NCI-H748 (cell line): ENCODE results near the gene IGF2BP2.

Source experiments
- DNase-seq: peaks from one replicate; lab custom pipeline; 2025; ENCODE audit not compliant: unreplicated experiment; lab: John Stamatoyannopoulos, UW

Gene IGF2BP2

GRCh38 chr3:185767002-185767688 lies 57.7 kb downstream of the IGF2BP2 start:
- no peak for DNase-seq

DNA sequence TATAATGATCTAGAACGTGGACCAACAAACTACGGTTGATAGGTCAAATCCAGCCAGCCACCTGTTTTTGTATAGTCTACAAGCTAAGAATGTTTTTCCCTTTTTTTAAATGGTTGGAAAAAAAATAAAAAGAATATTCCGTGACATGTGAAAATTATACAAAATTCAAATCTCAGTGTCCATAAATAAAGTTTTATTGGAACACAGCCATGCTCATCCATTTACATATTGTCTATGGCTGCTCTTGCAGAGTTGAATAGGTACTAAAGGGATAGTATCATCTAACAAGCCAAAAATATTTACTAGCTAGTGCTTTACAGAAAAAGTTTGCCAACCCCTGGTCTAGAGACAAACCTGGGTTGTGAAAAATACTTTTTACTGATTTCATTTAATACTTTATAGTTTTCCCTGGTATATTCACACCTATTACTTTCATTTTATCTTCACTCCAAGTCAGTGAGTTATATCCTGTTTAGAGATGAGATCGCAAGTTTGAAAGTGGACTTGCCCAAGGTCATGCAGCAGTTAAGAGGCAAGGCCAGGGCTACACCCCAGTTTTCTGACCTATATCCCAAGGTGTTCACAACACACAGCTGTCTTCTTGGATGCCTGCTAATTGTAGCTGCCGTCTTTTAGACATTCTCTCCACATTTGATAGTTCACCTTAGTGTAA lies 58.4 kb downstream of the IGF2BP2 start:
- no peak for DNase-seq

DNA sequence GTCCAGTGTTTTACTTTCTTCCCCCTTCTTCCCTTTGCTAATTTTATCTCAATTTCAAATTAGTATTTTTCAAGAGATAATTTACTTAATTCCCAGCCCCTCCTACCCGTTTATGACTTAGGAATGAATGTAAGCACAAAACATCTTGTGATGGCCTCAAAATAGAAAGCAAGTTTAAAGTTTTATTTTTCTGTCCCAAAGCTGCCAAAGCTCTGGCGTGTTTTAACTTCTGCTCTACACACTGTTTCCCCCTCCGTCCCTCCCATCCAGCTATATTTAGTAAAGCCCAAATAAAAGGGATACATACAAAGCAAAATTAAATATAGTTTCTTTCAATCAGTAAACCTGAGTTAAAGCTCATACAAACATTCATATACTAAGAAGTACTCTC lies 59.9 kb downstream of the IGF2BP2 start:
- no peak for DNase-seq

GRCh38 chr3:185764163-185764979 lies 60.5 kb downstream of the IGF2BP2 start:
- no peak for DNase-seq

DNA sequence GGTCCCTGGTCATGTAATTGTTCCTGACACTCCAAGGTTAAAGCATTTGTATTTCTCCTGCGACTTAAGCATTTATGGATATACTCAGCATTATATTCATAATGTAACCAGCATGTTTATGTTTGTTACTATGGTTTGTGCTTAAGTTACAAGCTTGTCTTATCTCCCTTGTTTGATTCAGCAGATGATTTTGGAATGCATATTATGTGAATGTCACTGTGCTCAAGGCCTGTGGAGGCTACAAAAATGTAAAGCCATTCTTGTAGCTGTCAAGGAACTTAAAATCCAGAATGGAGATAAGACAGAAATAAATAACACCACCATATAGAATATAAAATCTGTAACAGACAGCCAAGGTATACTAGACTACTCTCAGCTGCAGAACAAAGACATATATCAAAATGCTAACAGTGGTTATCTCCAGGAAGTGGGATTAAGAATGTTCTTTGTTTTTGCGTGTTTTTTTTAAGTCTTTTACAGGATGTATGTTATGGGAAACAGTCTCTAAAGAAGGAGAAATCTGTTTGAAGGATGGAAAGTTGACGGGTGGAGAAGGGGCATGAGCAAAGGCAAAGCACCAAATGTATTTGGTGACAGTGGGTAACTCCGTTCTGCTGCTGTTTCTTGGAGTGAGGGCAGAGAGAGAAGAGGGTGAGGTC lies 61.4 kb downstream of the IGF2BP2 start:
- DNase-seq: no peak

DNA sequence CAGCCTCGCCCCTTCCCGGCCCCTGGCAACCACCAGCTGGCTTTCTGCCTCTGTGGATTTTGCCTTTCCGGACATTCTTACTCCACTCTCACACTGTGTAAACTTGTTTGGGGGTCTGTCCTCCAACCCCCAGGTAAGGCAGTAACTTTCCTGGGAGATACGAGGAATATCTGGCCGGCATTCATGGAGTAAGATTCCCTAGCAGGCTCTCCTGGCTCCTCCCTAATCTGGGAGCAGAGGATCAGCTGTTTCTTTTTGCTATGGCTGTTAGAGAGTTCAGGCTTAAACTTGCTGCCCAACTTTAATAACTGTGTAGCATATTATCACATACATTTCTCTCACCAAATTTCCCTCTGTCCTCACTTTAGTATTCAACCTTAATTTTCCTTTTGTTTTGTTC lies 64.3 kb downstream of the IGF2BP2 start:
- no peak for DNase-seq

DNA sequence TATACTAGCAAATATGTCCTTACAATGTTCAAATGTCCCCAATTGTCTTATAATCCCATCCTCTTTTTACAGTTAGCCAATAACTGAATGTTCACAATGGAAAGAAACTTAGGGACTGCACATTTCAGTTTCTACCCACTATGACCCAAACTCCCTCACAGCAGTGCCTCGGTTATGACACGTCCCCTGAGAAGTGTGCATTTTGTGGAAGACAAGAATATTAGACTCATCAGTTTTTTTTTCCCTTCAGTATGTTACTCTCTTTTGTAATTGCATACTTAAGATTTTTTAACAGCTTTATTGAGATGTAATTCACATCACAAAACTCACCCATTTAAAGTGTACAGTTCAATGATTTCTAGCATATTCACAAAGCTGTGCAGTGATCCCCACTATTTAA lies 64.8 kb downstream of the IGF2BP2 start:
- DNase-seq: no peak

GRCh38 chr3:185759512-185759911 lies 65.3 kb downstream of the IGF2BP2 start:
- no peak for DNase-seq

DNA sequence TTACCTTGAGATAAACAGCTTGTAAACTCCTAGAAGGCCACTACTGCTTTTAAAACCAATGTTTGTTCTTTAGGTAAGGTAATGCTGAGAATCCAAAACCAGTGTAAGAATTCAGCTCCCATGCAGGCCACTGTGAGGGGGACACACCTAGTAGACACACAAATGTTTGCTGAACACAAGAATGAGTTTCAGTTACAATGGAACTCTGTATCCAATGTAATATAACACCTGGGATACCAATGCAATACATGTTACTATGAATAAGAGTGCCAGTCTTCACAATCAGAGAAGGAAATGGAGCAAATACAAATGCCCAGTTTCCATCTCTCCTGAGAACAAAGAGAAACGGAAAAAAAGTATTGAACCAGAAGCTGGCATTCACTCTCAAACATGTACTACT lies 65.9 kb downstream of the IGF2BP2 start:
- DNase-seq: peak; percentile 26

GRCh38 chr3:185757176-185757575 lies 67.7 kb downstream of the IGF2BP2 start:
- no peak for DNase-seq

DNA sequence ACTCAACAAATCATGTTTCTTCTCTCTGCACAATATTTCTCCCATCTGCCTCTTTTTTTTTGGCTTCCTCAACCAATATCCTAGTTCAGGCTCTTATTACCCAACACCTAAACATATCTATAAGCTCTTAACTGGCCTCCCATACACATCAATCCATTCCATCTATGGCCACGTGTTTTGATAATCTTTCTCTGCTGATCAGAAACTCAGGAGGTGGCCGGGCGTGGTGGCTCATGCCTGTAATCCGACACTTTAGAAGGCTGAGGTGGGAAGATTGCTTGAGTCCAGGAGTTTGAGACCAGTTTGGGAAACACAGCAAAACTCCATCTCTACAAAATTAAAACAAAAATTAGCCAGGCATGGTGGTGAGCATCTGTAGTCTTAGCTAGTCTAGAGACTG lies 68.4 kb downstream of the IGF2BP2 start:
- DNase-seq: no peak

GRCh38 chr3:185754920-185755319 lies 69.9 kb downstream of the IGF2BP2 start:
- no peak for DNase-seq

- no peak for DNase-seq
Measured at GRCh38 chr3:185753354-185753753, 71.5 kb downstream of the IGF2BP2 start.

- no peak for DNase-seq
Measured at GRCh38 chr3:185750702-185751101, 74.1 kb downstream of the IGF2BP2 start.

GRCh38 chr3:185750015-185750414 lies 74.8 kb downstream of the IGF2BP2 start:
- no peak for DNase-seq

GRCh38 chr3:185746470-185746869 lies 78.4 kb downstream of the IGF2BP2 start:
- no peak for DNase-seq

DNA sequence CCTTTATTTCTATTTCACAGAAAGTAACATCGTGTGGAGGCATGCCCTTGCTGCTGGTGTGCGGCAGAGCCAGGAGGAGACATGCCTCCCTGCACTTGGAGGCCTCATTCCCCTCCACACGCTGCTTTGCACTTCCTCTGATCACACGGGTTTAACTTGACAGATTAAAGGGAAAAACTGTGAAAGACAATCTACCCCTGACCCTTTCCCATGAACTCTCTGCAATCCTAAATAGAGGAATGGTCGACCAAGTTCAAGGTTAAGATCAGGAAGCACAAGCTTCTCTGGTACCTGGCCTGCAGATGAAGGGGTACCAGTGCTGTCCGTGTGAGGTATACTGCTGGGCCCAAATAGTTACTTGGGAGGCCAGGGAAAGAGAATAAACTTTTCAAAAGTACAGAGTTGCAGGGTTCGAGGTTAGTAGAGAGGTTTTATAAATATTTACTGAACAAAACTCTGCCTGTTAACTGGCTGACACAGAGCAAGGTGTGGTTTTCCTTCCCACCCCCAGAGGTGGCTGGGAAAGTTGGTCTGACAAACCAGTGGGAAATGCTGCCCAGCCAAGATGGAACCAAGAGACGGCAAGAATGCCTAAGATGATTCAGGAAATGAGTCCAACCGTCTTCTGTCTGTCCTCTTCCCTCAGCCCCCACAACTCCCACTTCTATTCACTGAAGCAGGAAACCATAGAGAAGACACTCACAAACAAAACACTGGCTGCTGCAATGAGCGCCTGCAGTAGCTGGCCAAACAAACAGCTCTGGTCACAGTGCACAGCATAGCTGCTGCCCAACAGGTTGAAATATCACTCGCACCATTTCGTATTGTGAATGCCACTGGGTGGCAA lies 79.6 kb downstream of the IGF2BP2 start:
- DNase-seq: no peak

- no peak for DNase-seq
Measured at GRCh38 chr3:185741586-185741985, 83.3 kb downstream of the IGF2BP2 start.

GRCh38 chr3:185740133-185740532 lies 84.7 kb downstream of the IGF2BP2 start:
- DNase-seq: no peak

- DNase-seq: no peak
Measured at GRCh38 chr3:185739264-185739701, 85.6 kb downstream of the IGF2BP2 start.
